GM18511 (cell line): ENCODE results near the gene CCDC71L.

Experiments
- ATAC-seq: cut with Tn5 transposase; IDR thresholded peaks from one replicate; pipeline ENCODE4 v1.9.1; 2021; ENCODE audit warnings: mild to moderate bottlenecking, moderate library complexity; ENCODE audit not compliant: unreplicated experiment

Gene CCDC71L

GRCh38 chr7:106659166-106659962, 1.6 kb downstream of the CCDC71L start:
- no peak for ATAC-seq

DNA sequence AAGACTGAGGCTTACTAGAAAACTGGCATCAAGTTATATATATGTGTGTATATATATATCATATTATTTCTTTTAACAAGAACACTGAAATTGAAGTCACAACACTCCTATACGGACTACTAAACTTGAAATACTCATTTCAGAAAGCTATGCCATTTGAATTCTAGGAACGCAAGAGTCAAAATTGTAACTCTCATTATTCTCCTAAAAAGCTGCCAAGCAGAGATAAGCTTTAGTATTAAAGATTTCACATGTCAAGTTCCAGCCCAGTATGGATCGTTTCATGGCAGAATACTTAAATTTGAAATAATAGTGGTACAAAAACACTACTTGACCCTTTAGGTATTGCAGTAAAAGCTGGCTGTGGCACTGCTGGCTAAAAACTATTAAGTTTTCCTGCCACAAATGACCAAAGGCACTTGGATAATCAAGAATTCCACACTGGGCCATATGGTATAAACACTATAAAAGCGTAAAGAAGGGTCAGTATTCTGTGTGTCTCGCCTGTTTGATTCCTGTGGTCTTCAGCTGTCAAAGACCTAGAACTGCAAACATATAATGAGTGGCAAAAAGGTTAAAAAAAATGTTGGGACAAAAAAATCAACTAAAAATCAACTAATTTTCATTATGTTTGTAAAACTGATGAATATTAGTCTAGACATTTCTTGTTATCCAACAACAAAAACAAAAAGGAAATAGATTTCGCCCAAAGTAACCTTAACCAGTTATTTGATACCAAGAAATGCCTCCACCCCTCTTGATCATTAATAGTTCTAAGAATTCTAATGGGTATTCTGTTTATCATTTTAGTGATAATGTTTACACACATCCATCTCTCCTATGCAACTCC, 2.4 kb downstream of the CCDC71L start:
- no peak for ATAC-seq

DNA sequence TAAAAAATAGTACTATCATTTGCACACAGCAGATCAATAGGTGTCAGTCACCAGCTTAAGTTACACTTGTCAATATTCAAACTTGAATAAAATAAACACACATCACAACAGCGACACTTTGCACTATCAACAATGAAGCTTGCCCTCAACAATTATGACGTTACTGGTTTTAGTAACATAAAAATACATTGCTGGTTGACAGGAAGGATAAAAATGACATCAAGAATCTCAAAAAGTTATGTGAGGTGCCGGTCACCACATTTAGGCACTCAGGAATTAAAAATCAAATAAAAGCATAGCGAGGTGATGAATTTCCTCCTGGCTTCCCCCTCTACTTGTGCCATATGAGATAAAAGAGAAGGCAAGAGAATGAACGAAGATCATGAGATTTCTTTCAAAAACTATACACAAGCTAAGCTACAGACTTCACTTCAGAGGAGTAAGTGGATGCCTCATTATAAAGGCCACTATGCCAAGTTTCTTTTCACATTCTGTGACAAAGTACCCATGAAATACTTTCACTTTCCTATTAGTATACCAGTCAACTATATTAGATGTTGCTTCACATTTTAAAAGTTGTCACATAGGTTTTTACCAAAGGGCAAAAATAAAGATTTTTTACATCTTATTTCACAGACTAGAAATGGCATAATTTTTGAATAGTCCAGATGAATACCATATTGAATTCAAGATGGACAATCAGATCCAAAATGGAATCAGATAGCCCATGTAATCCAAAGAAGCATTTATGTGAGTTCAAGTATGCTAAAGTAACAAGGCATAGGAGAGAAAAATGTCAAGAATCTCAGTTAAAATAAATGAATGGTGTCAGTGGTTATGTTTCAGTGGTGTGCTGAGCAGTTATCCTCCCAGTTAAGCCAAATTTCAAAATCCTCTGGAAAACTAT, 3.6 kb downstream of the CCDC71L start:
- ATAC-seq, result no peak

- no peak for ATAC-seq
Observed at GRCh38 chr7:106655703-106656498, 5.1 kb downstream of the CCDC71L start.

DNA sequence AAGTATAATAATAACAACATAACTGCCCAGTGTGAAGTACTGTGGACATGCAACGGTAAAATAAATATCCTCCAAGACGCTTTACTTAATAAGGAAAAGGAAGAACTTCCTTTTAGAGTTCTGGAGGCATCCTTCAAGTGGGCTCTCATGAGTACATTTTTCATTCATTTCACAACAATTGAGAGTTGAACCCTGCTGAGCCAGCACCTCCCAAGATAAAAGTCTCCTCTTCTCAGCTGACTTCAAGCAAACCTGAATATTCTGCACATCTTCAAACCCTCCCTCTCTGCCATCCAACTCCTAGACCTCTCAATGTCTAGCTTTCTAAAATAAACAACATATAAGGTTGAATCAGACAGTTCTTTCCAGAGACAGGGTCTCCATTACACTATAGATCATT, 7.5 kb downstream of the CCDC71L start:
- ATAC-seq, result no peak

DNA sequence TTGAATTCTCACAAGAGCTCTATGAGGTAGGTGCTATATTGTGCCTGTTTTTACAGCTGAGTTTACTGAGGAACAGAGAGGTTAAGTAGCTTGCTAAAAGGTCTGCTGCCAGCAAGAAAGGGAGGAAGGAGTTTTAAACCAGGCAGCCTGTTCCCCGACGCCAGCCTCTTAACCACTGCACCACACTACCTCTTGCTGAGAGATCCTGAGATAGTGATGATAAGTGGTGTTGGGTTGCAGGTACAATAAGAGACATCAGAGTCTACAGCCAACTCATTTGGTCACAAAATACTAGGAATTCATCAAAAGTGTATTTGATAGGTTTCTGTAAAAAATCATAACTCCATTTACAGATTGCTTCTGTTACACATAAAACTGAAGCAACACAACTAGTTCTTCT, 8.0 kb downstream of the CCDC71L start:
- ATAC-seq, result no peak

GRCh38 chr7:106652092-106652491, 8.9 kb downstream of the CCDC71L start:
- no peak for ATAC-seq

GRCh38 chr7:106646256-106646655, 14.7 kb downstream of the CCDC71L start:
- ATAC-seq, result no peak

GRCh38 chr7:106644999-106645398, 16.0 kb downstream of the CCDC71L start:
- peak; percentile 57 for ATAC-seq

DNA sequence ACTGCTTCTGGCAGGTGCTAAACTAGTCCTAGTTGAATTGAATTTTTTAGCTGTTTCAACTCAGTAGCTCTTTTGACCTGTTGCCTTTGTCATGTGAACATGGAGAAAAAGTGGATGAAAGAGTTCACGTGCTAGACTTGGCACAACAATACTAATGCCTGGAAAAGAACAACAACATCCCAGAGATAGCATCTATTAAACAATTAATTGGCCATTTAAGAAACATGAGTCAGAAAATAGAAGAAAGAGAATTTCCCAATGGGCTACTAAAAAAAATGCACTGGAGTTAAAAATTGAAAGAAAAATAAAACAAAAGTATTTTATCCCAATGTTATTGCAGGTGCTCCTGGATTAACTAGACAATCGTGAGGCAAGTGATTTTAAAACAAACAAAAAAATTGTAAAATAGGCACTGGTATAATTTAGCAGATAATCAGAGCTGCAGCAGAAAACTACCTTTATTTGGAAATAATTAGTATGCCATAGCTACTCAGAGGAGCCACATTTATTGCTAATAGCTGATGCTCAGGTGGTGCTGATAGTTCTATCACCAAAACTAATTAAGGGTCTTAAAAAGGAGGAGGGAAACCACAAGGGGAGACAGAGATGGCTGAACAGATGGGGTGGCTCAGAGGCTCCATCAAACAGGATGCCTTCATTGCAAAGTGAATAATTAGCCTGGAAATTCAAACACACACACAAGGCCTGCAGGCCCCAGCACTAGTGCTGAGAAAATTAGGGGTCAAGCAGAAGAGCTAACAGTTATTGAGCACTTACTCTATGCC, 17.6 kb downstream of the CCDC71L start:
- ATAC-seq, result no peak

DNA sequence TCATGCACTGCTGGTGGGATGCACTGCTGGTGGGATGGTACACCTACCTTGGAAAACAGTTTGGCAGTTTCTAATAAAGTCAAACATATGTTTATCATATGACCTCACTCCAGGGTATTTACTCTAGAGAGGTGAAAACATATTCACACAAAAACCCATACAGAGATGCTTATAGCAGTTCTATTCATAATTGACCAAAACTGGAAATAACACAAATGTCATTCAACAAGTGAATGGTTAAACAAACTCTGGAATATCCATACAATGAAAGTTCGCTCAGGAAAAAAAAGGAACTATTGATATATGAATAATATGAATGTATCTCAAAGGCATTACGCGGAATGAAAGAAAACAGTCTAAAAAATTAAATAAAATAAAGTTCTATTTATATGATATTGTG, 19.5 kb downstream of the CCDC71L start:
- ATAC-seq, result no peak

- no peak for ATAC-seq
Observed at GRCh38 chr7:106640368-106641141, 20.4 kb downstream of the CCDC71L start.

- ATAC-seq, result no peak
Observed at GRCh38 chr7:106639476-106640334, 21.3 kb downstream of the CCDC71L start.

- ATAC-seq, result no peak
Observed at GRCh38 chr7:106635411-106635810, 25.5 kb downstream of the CCDC71L start.

DNA sequence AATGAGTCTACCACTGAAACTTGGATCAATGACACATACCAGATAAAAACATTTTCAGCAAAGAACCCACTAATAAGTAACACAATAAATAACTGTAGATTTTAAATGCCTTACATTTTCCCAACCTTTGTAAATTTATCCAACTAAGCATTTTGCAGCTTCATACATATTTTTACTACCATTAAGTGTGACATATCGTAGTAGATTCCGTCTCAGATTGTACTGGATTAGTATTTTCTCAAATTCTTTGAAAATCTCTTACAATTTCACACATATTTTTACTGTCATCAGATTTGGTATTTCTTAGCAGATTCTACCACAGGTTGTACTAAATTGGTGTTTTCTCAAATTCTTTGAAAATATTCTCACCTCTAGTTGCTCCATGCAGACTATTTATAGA, 26.0 kb downstream of the CCDC71L start:
- no peak for ATAC-seq

DNA sequence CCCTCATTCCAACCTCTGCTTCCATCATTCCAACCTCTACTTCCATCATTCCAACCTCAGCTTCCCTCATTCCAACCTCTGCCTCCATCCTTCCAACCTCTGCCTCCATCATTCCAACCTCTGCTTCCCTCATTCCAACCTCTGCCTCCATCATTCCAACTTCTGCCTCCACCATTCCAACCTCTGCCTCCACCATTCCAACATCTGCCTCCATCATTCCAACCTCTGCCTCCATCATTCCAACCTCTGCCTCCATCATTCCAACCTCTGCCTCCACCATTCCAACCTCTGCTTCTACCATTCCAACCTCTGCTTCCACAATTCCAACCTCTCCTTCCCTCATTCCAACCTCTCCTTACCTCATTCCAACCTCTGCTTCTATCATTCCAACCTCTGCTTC, 30.3 kb downstream of the CCDC71L start:
- no peak for ATAC-seq

- no peak for ATAC-seq
Observed at GRCh38 chr7:106629516-106629915, 31.4 kb downstream of the CCDC71L start.
